IPS-20b (cell line): ENCODE data around the gene PAK4.
"Not testable (repeated sequence)": the region's sequence is repeated elsewhere in the genome, so short reads cannot be mapped to it uniquely, and the experiment has no call there.

Experiments
- H3K27ac ChIP-seq: one replicate; pipeline ENCODE4 v1.5.1; 2013; ENCODE audit warnings: low read length
- H3K27me3 ChIP-seq: 2 replicates; pipeline ENCODE4 v1.6.1; 2013; ENCODE audit warnings: mild to moderate bottlenecking, low read length, inconsistent platforms; ENCODE audit not compliant: insufficient read depth
- H3K36me3 ChIP-seq: 2 replicates; pipeline ENCODE4 v1.6.1; 2013; ENCODE audit warnings: low read depth, mild to moderate bottlenecking, inconsistent platforms, low read length, moderate library complexity; ENCODE audit not compliant: insufficient read depth
- H3K4me1 ChIP-seq: 2 replicates; pipeline ENCODE4 v1.6.1; 2013; ENCODE audit warnings: mild to moderate bottlenecking, control low read depth, inconsistent platforms, low read length, moderate library complexity; ENCODE audit not compliant: insufficient read depth
- H3K4me3 ChIP-seq: 2 replicates; pipeline ENCODE4 v1.5.1; 2013; ENCODE audit warnings: mild to moderate bottlenecking, low read length, inconsistent platforms
- H3K9ac ChIP-seq: 2 replicates; pipeline ENCODE4 v1.6.1; 2013; ENCODE audit warnings: low read depth, mild to moderate bottlenecking, inconsistent platforms, low read length, moderate library complexity
- H3K9me3 ChIP-seq: 2 replicates; pipeline ENCODE4 v1.6.1; 2013; ENCODE audit warnings: mild to moderate bottlenecking, low read depth, low read length, inconsistent platforms; ENCODE audit not compliant: insufficient read depth

PAK4 gene

DNA sequence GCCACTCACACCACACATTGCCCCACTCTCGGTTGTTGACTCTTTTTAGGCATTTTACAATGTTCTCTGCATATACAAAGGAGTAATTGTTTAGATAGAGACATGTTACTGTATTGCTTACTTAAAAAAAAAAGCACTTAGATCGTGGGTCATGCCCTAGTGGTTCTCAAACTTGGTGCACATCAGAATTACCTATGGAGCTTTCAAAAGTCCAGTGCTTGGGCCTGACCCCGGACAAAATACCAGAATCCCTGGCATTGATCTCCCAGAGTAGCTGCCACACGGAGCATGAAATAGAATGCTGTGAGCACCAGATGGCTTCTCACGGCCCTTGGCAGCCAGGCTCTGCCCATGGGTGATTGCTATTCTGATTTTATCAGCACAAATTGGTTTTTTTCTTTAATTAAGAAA lies 21.4 kb upstream of the PAK4 start:
- H3K4me1 ChIP-seq: no peaks in the 10 kb centered on the region
- no peaks in the 10 kb centered on the region for H3K36me3 ChIP-seq
- H3K9me3 ChIP-seq: no peaks in the 10 kb centered on the region
- H3K4me3 ChIP-seq: no peak overlapping the region
- no peak overlapping the region for H3K27ac ChIP-seq
- peaks cover 7% of the 10 kb centered on the region for H3K27me3 ChIP-seq
- no peak overlapping the region for H3K9ac ChIP-seq

- Histone ChIP-seq H3K4me3 (no peak overlapping the region), H3K36me3 (no peaks in the 10 kb centered on the region), H3K9ac (no peak overlapping the region), H3K9me3 (no peaks in the 10 kb centered on the region), H3K27ac (no peak overlapping the region), H3K27me3 (no peaks in the 10 kb centered on the region), H3K4me1 (no peaks in the 10 kb centered on the region)
Measured at GRCh38 chr19:39106194-39106593, 19.4 kb upstream of the PAK4 start.

- Histone ChIP-seq H3K9ac (no peak overlapping the region), H3K27ac (no peak overlapping the region), H3K4me3 (no peak overlapping the region), H3K4me1 (no peaks in the 10 kb centered on the region), H3K27me3 (no peaks in the 10 kb centered on the region), H3K36me3 (no peaks in the 10 kb centered on the region), H3K9me3 (no peaks in the 10 kb centered on the region)
Measured at GRCh38 chr19:39109641-39110040, 15.9 kb upstream of the PAK4 start.

DNA sequence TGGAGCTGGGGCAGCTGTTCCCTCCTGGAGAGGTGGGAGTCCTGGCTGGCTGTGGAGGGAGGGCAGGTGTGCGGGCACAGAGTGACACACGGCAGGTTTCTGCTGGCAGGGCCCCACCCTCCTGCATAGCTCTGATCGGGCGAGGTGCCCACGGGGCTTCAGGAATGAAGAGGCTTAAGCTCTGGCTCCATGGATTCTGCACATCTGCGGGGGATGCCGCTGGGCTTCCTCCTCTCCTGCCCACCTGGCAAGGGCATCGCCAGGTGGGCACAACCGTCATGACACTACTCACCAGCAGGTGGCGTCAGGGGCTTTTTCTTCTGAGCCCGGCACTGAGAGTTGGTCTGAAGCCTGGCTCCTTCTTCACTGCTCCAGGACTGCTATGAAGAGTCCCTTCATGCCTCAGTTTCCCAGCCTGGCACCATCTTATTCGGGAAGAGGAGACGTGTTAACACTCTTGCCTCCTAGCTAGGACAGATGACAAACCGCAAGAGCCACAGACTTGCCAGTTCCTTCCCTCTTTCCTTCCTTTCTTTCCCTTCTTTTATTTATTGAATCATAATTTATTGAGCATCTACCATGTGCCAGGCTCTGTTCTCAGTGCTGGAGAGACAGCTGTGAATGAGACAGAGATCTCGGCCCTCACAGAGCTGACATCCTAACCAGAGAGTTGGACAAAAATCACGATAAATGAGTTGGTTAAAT lies 15.2 kb upstream of the PAK4 start:
- H3K4me1 ChIP-seq: no peaks in the 10 kb centered on the region
- H3K4me3 ChIP-seq: no peak overlapping the region
- no peaks in the 10 kb centered on the region for H3K36me3 ChIP-seq
- H3K27me3 ChIP-seq: no peaks in the 10 kb centered on the region
- no peak overlapping the region for H3K27ac ChIP-seq
- H3K9ac ChIP-seq: no peak overlapping the region
- no peaks in the 10 kb centered on the region for H3K9me3 ChIP-seq

GRCh38 chr19:39111593-39112199 lies 13.9 kb upstream of the PAK4 start:
- H3K27ac ChIP-seq: no peak overlapping the region
- no peaks in the 10 kb centered on the region for H3K36me3 ChIP-seq
- no peak overlapping the region for H3K4me3 ChIP-seq
- no peaks in the 10 kb centered on the region for H3K4me1 ChIP-seq
- H3K27me3 ChIP-seq: no peaks in the 10 kb centered on the region
- H3K9ac ChIP-seq: no peak overlapping the region
- no peaks in the 10 kb centered on the region for H3K9me3 ChIP-seq

- no peaks in the 10 kb centered on the region for H3K36me3 ChIP-seq
- H3K4me1 ChIP-seq: no peaks in the 10 kb centered on the region
- no peaks in the 10 kb centered on the region for H3K27me3 ChIP-seq
- no peak overlapping the region for H3K4me3 ChIP-seq
- H3K9ac ChIP-seq: no peak overlapping the region
- no peak overlapping the region for H3K27ac ChIP-seq
- H3K9me3 ChIP-seq: no peaks in the 10 kb centered on the region
Measured at GRCh38 chr19:39112338-39112890, 13.2 kb upstream of the PAK4 start.

DNA sequence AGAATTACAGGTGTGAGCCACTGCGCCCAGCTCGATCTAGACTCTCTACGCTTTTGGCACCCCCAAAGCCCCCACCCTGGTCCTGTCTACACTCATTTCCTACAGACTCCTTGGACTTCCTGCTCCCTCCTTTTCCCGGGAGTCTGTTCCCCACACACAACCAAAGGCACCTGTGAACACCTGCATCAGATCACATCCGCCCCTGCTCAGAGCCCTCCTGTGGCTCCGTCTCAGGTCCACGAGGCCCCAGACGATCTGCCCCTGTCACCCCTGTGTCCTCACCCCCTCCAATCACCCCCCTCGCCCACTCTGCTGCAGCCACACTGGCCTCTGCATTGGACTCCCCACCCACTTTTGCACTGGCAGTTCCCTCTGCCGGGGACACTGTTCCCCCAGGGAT lies 12.4 kb upstream of the PAK4 start:
- H3K4me1 ChIP-seq: no peaks in the 10 kb centered on the region
- no peak overlapping the region for H3K9ac ChIP-seq
- no peaks in the 10 kb centered on the region for H3K27me3 ChIP-seq
- H3K9me3 ChIP-seq: no peaks in the 10 kb centered on the region
- no peak overlapping the region for H3K27ac ChIP-seq
- H3K4me3 ChIP-seq: no peak overlapping the region
- no peaks in the 10 kb centered on the region for H3K36me3 ChIP-seq

DNA sequence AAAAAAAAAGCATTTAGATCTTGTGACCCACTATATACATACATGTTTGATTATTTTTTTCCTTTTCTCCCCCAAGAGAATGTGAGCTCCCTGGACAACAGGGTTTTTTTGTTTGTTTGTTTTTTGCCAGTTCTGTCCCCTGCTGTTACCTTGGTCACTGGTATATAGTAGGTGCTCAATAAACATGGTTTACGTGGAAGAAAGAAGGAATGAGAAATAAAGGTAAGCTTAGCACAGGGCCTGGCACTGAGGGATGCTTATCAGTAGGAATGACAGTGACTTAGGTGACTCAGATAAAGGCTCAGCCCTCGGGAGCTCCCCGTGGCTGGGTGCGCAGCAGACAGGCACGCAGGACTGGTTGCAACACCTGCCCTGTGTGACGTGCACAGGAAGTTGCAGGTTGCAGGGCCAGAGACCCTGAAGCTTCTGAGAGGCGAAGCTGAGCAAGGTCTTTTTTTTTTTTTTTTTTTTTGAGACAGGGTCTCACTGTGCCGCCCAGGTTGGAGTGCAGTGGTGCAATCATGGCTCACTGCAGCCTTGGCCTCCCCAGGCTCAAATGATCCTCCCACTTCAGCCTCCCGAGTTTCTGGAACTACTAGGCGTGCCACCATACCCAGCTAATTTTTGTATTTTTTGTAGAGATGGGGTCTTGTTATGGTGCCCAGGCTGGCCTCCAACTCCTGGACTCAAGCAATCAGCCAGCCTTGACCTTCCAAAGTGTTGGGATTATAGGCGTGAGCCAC lies 10.3 kb upstream of the PAK4 start:
- Histone ChIP-seq H3K27ac (no peak overlapping the region), H3K4me3 (no peak overlapping the region), H3K9me3 (no peaks in the 10 kb centered on the region), H3K9ac (no peak overlapping the region), H3K36me3 (no peaks in the 10 kb centered on the region), H3K4me1 (no peaks in the 10 kb centered on the region), H3K27me3 (no peaks in the 10 kb centered on the region)

GRCh38 chr19:39117023-39117422 lies 8.6 kb upstream of the PAK4 start:
- H3K9me3 ChIP-seq, H3K27me3 ChIP-seq, H3K4me1 ChIP-seq, H3K36me3 ChIP-seq, H3K27ac ChIP-seq, H3K9ac ChIP-seq, H3K4me3 ChIP-seq: not testable (repeated sequence)

GRCh38 chr19:39119830-39120229 lies 5.8 kb upstream of the PAK4 start:
- Histone ChIP-seq H3K9ac (no peak overlapping the region), H3K36me3 (no peaks in the 10 kb centered on the region), H3K4me3 (no peak overlapping the region), H3K9me3 (no peaks in the 10 kb centered on the region), H3K27ac (no peak overlapping the region), H3K4me1 (peaks cover 4% of the 10 kb centered on the region; the same call in 1 of the 2 replicates), H3K27me3 (no peaks in the 10 kb centered on the region)

- no peak overlapping the region for H3K4me3 ChIP-seq
- H3K9ac ChIP-seq: no peak overlapping the region
- no peaks in the 10 kb centered on the region for H3K9me3 ChIP-seq
- H3K4me1 ChIP-seq: peaks cover 4% of the 10 kb centered on the region; the same call in 1 of the 2 replicates
- H3K36me3 ChIP-seq: no peaks in the 10 kb centered on the region
- no peak overlapping the region for H3K27ac ChIP-seq
- no peaks in the 10 kb centered on the region for H3K27me3 ChIP-seq
Measured at GRCh38 chr19:39122934-39123731, 2.5 kb upstream of the PAK4 start.
